ENCODE results near the gene GPBP1. TPM values are rescaled to one million over a fixed set of nuclear protein-coding genes. Genes with fewer than 3 reads are reported as not detected.
A peak's percentile ranks its signal among the peaks of the same experiment; 100 is the strongest.

GPBP1 gene
- total and polyA plus RNA-seq, 2 experiments from 2014 or later, result 105 to 109 TPM

GRCh38 chr5:57207681-57208080 is 33.8 kb downstream of the GPBP1 start:
- Histone ChIP-seq H3K36me3 (ENCODE audit: insufficient read depth) (0 out of 2 replicates have a peak, but pooled peaks cover 3% of the 10 kb centered on the region), H3K4me2 (no peak overlapping the region), H4K20me1 (replicated peaks; ENCODE audit: insufficient read depth) (peaks cover 92% of the 10 kb centered on the region), H2AFZ (no peak overlapping the region), H3K27me3 (ENCODE audit: insufficient read depth) (no peaks in the 10 kb centered on the region), H3K79me2 (replicated peaks; ENCODE audit: insufficient read depth) (peaks cover 100% of the 10 kb centered on the region), H3K4me3 (no peak overlapping the region), H3K9me2 (ENCODE audit: insufficient read depth) (no peaks in the 10 kb centered on the region), H3K27ac (ENCODE audit: low read depth) (0 out of 2 replicates have a peak overlapping the region, but pooled peaks have one; percentile 14), H3K4me1 (ENCODE audit: insufficient read depth) (peaks cover 54% of the 10 kb centered on the region), H3F3A (replicated peaks; ENCODE audit: low read depth) (no peaks in the 10 kb centered on the region)
- Mint-ChIP-seq H3K4me3 (no peak overlapping the region; the same call in 2 of the 3 replicates), H3K27me3 (ENCODE audit: insufficient read depth, low read depth, poor library complexity) (peaks cover 3% of the 10 kb centered on the region), H3K9me3 (no peaks in the 10 kb centered on the region; the same call in 2 of the 3 replicates), H3K27ac (peak overlapping the region; percentile 38; the same call in 1 of the 2 replicates), H3K36me3 (ENCODE audit: low read depth) (peaks cover 6% of the 10 kb centered on the region; the same call in 2 of the 3 replicates), H3K4me1 (peaks cover 58% of the 10 kb centered on the region)
- DNase-seq (ENCODE audit: low spot score) (no peak), ATAC-seq (no peak)
- TF ChIP-seq POLR2AphosphoS5 (IDR thresholded peaks at IDR 0.05; ENCODE audit: low read depth) (no peak), EZH2 (IDR thresholded peaks at IDR 0.05; ENCODE audit: low read depth, unreplicated experiment) (no peak), NANOG (IDR thresholded peaks at IDR 0.05; ENCODE audit: borderline replicate concordance) (no peak), REST (IDR thresholded peaks at IDR 0.05; ENCODE audit: unreplicated experiment) (no peak), ZNF462 (CRISPR knock-in tag; IDR thresholded peaks at IDR 0.05) (no peak)

Data from GM23338 (cell line).